Chondrocyte (in vitro differentiated cells): ENCODE data around the gene DCK. TPM values are rescaled to one million over a fixed set of nuclear protein-coding genes. Genes with fewer than 3 reads are reported as not detected.

ENCODE experiments used
- DNase-seq: peaks from one replicate; pipeline ENCODE4 v3.0.0; 2021; ENCODE audit warnings: mixed read lengths, low spot score
- H3K27ac Mint-ChIP-seq: one replicate; pipeline ENCODE4 v1.8.0; 2021; ENCODE audit warnings: mild to moderate bottlenecking, moderate library complexity, mixed read lengths; ENCODE audit not compliant: unreplicated experiment
- H3K27me3 Mint-ChIP-seq: 2 replicates; pipeline ENCODE4 v1.8.0; 2021; ENCODE audit warnings: low read depth, mixed read lengths
- H3K36me3 Mint-ChIP-seq: 2 replicates; pipeline ENCODE4 v1.8.0; 2021; ENCODE audit warnings: low read depth, mixed read lengths
- H3K4me1 Mint-ChIP-seq: 2 replicates; pipeline ENCODE4 v1.8.0; 2021; ENCODE audit warnings: low read depth, mild to moderate bottlenecking, mixed read lengths
- H3K4me3 Mint-ChIP-seq: one replicate; pipeline ENCODE4 v1.8.0; 2021; ENCODE audit warnings: mild to moderate bottlenecking, moderate library complexity, mixed read lengths; ENCODE audit not compliant: unreplicated experiment
- H3K9me3 Mint-ChIP-seq: 2 replicates; pipeline ENCODE4 v1.8.0; 2021; ENCODE audit warnings: low read depth, mixed read lengths
- total RNA-seq: library from RNA; stranded (reverse); gene quantifications from 3 replicates; pipeline ENCODE4 v1.2.1, GENCODE V29; 2021
- TF ChIP-seq, protein P1 (sequence below): fragments of 200-600 bp; sonication (generic); IDR thresholded peaks from 2 replicates; pipeline ENCODE4 v1.5.0; 2021; ENCODE audit warnings: antibody characterized with exemption, mild to moderate bottlenecking, moderate library complexity

Gene DCK
- total RNA-seq, 1 donor from 2014 or later, result 14.9 TPM

DNA sequence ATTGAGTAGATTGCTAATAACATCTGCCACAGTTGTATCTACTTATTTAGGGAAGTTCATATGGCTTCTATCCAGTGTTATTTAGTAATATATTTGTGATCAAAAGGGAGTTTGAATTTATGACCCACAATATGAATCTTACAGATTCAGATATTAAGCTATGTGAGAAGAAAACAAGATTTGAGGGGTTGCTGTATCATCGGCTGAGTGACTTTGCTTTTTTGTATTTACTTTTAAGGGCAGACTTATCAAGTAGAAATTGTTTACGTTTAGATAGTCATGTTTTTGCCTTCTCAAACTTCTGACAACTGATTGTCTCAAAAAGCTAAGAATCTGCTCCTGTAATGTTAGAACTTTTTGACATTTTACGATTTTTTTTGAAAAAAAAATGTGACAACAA, 17.2 kb upstream of the DCK start:
- H3K9me3 Mint-ChIP-seq, result no peaks in the 10 kb centered on the region
- H3K4me3 Mint-ChIP-seq, result no peak overlapping the region
- H3K27me3 Mint-ChIP-seq, result no peaks in the 10 kb centered on the region
- TF ChIP-seq, protein P1, sequence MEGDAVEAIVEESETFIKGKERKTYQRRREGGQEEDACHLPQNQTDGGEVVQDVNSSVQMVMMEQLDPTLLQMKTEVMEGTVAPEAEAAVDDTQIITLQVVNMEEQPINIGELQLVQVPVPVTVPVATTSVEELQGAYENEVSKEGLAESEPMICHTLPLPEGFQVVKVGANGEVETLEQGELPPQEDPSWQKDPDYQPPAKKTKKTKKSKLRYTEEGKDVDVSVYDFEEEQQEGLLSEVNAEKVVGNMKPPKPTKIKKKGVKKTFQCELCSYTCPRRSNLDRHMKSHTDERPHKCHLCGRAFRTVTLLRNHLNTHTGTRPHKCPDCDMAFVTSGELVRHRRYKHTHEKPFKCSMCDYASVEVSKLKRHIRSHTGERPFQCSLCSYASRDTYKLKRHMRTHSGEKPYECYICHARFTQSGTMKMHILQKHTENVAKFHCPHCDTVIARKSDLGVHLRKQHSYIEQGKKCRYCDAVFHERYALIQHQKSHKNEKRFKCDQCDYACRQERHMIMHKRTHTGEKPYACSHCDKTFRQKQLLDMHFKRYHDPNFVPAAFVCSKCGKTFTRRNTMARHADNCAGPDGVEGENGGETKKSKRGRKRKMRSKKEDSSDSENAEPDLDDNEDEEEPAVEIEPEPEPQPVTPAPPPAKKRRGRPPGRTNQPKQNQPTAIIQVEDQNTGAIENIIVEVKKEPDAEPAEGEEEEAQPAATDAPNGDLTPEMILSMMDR, result no peak
- H3K36me3 Mint-ChIP-seq, result peaks cover 7% of the 10 kb centered on the region
- no peak for DNase-seq
- no peak overlapping the region for H3K27ac Mint-ChIP-seq
- H3K4me1 Mint-ChIP-seq, result no peaks in the 10 kb centered on the region

GRCh38 chr4:70979445-70980008, 13.9 kb upstream of the DCK start:
- Mint-ChIP-seq H3K4me1 (no peaks in the 10 kb centered on the region), H3K4me3 (no peak overlapping the region), H3K9me3 (no peaks in the 10 kb centered on the region), H3K27me3 (no peaks in the 10 kb centered on the region), H3K36me3 (peaks cover 4% of the 10 kb centered on the region), H3K27ac (no peak overlapping the region)
- no peak for DNase-seq
- TF ChIP-seq, protein P1, result no peak

DNA sequence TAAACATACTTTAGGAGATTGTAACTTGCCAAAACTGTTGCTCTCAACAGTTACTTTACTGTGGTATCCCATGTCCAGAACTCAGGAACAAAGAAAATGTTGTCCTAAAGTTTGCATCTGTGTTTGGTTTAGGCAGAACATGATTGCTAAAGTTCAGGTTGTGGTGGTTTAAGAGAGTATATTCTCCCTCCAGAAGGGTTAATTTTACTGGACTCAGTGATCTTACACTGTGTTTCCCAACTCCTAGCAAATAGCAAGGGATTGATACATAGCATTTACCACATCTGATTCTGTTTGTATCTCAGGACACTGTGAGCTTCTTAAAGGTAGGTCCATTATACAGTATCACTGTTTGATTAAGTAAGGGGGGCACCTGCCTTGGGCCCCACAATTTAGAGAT, 13.3 kb upstream of the DCK start:
- no peaks in the 10 kb centered on the region for H3K27me3 Mint-ChIP-seq
- H3K27ac Mint-ChIP-seq, result no peak overlapping the region
- peaks cover 4% of the 10 kb centered on the region for H3K36me3 Mint-ChIP-seq
- no peaks in the 10 kb centered on the region for H3K4me1 Mint-ChIP-seq
- no peak for DNase-seq
- no peak overlapping the region for H3K4me3 Mint-ChIP-seq
- TF ChIP-seq, protein P1, result no peak
- no peaks in the 10 kb centered on the region for H3K9me3 Mint-ChIP-seq

DNA sequence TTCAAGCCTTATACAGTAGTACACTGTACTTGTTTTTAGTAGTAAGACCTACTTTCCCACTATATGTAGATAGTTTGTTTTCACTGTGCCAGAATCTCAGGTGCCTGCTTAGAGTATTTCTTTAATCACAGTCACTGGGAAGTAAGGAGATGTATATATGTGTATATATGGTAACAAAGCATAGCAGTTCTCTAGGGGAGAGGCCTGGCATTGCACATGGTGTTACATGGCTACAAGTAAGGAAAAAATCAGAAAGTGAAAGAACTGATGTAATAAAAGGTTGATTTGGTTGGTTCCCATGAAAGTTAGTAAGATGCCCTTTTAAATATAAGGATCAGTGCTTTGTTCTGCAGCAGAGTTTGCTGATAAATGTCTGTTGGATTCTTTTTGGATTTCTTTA, 9.3 kb upstream of the DCK start:
- Mint-ChIP-seq H3K4me3 (no peak overlapping the region), H3K4me1 (no peaks in the 10 kb centered on the region), H3K27me3 (no peaks in the 10 kb centered on the region), H3K9me3 (no peaks in the 10 kb centered on the region), H3K36me3 (peaks cover 2% of the 10 kb centered on the region), H3K27ac (no peak overlapping the region)
- no peak for DNase-seq
- TF ChIP-seq, protein P1, result no peak

- Mint-ChIP-seq H3K4me3 (no peak overlapping the region), H3K27me3 (no peaks in the 10 kb centered on the region), H3K36me3 (peaks cover 2% of the 10 kb centered on the region), H3K4me1 (no peaks in the 10 kb centered on the region), H3K27ac (no peak overlapping the region), H3K9me3 (no peaks in the 10 kb centered on the region)
- TF ChIP-seq, protein P1, result no peak
- no peak for DNase-seq
Observed at GRCh38 chr4:70984589-70984988, 8.9 kb upstream of the DCK start.
